H9 (cell line): ENCODE results near the gene FBXL14. TPM values are rescaled to one million over a fixed set of nuclear protein-coding genes. Genes with fewer than 3 reads are reported as not detected.

Experiments
- DNase-seq: peaks from one replicate; pipeline ENCODE4 v3.0.0-alpha.2; 2017
- H2AFZ ChIP-seq: one replicate; pipeline ENCODE4 v1.6.1; 2013; ENCODE audit warnings: mild to moderate bottlenecking, low read length, control low read depth, moderate library complexity
- H2AK5ac ChIP-seq: 2 replicates; pipeline ENCODE4 v1.6.1; 2013; ENCODE audit warnings: low read length, control low read depth, mixed read lengths; ENCODE audit not compliant: insufficient read length
- H2BK120ac ChIP-seq: one replicate; pipeline ENCODE4 v1.6.1; 2013; ENCODE audit warnings: low read depth, mild to moderate bottlenecking, low read length, control low read depth, inconsistent platforms; ENCODE audit not compliant: poor library complexity, severe bottlenecking
- H2BK12ac ChIP-seq: 2 replicates; pipeline ENCODE4 v1.6.1; 2013; ENCODE audit warnings: low read length, control low read depth, mixed read lengths, low read depth; ENCODE audit not compliant: insufficient read length
- H2BK15ac ChIP-seq: 2 replicates; pipeline ENCODE4 v1.6.1; 2013; ENCODE audit warnings: low read depth, low read length, control low read depth
- H2BK20ac ChIP-seq: one replicate; pipeline ENCODE4 v1.6.1; 2013; ENCODE audit warnings: low read depth, mild to moderate bottlenecking, low read length, control low read depth, inconsistent platforms; ENCODE audit not compliant: poor library complexity, severe bottlenecking
- H2BK5ac ChIP-seq: 2 replicates; pipeline ENCODE4 v1.6.1; 2013; ENCODE audit warnings: low read length, control low read depth, mixed read lengths; ENCODE audit not compliant: insufficient read length
- H3K14ac ChIP-seq: 2 replicates; pipeline ENCODE4 v1.6.1; 2013; ENCODE audit warnings: low read length, control low read depth; ENCODE audit not compliant: insufficient read depth
- H3K18ac ChIP-seq: 2 replicates; pipeline ENCODE4 v1.6.1; 2013; ENCODE audit warnings: low read depth, mild to moderate bottlenecking, mixed read lengths, low read length, control low read depth; ENCODE audit not compliant: insufficient read length
- H3K23ac ChIP-seq: 2 replicates; pipeline ENCODE4 v1.6.1; 2013; ENCODE audit warnings: low read length, control low read depth, mixed read lengths, low read depth; ENCODE audit not compliant: insufficient read length
- H3K23me2 ChIP-seq: 2 replicates; pipeline ENCODE4 v1.6.1; 2013; ENCODE audit warnings: low read depth, mild to moderate bottlenecking, mixed read lengths, low read length, control low read depth; ENCODE audit not compliant: insufficient read length, poor library complexity, severe bottlenecking
- H3K27ac ChIP-seq: 2 replicates; pipeline ENCODE4 v1.5.1; 2013; ENCODE audit warnings: low read length, control low read depth, mixed read lengths, low read depth; ENCODE audit not compliant: insufficient read length
- H3K27me3 ChIP-seq: 2 replicates; pipeline ENCODE4 v1.6.1; 2013; ENCODE audit warnings: low read length, control low read depth, inconsistent platforms; ENCODE audit not compliant: insufficient read depth
- H3K4ac ChIP-seq: 2 replicates; pipeline ENCODE4 v1.6.1; 2013; ENCODE audit warnings: low read depth, mild to moderate bottlenecking, control low read depth, inconsistent platforms, low read length, moderate library complexity
- H3K4me1 ChIP-seq: 2 replicates; pipeline ENCODE4 v1.6.1; 2013; ENCODE audit warnings: low read length, control low read depth, inconsistent platforms; ENCODE audit not compliant: insufficient read depth
- H3K4me2 ChIP-seq: 2 replicates; pipeline ENCODE4 v1.6.1; 2013; ENCODE audit warnings: low read length, control low read depth, mixed read lengths; ENCODE audit not compliant: insufficient read length, insufficient read depth
- H3K56ac ChIP-seq: 2 replicates; pipeline ENCODE4 v1.6.1; 2013; ENCODE audit warnings: low read depth, mild to moderate bottlenecking, mixed read lengths, low read length, control low read depth; ENCODE audit not compliant: insufficient read length
- H3K79me1 ChIP-seq: 2 replicates; pipeline ENCODE4 v1.6.1; 2013; ENCODE audit warnings: low read depth, mild to moderate bottlenecking, moderate library complexity, low read length, control low read depth, inconsistent platforms; ENCODE audit not compliant: insufficient read depth, poor library complexity, severe bottlenecking
- H3K79me2 ChIP-seq: 2 replicates; pipeline ENCODE4 v1.6.1; 2013; ENCODE audit warnings: low read length, control low read depth, inconsistent platforms; ENCODE audit not compliant: insufficient read depth
- H3K9ac ChIP-seq: 2 replicates; pipeline ENCODE4 v1.6.1; 2013; ENCODE audit warnings: low read length, control low read depth, mixed read lengths; ENCODE audit not compliant: insufficient read length; ENCODE audit errors: extremely low read depth
- H3K9me3 ChIP-seq: one replicate; pipeline ENCODE4 v1.6.1; 2013; ENCODE audit warnings: low read depth, low read length, inconsistent platforms; ENCODE audit not compliant: control insufficient read depth
- H3T11ph ChIP-seq: one replicate; pipeline ENCODE4 v1.6.1; 2013; ENCODE audit warnings: mild to moderate bottlenecking, low read length, control low read depth, inconsistent platforms
- H4K20me1 ChIP-seq: one replicate; pipeline ENCODE4 v1.6.1; 2013; ENCODE audit not compliant: control insufficient read depth, insufficient read length, insufficient read depth
- H4K5ac ChIP-seq: 2 replicates; pipeline ENCODE4 v1.6.1; 2013; ENCODE audit warnings: low read depth, mild to moderate bottlenecking, mixed read lengths, low read length, control low read depth; ENCODE audit not compliant: insufficient read length
- H4K8ac ChIP-seq: replicated peaks from 2 replicates; pipeline ENCODE4 v1.6.1; 2013; ENCODE audit warnings: low read length, control low read depth, mixed read lengths, low read depth; ENCODE audit not compliant: insufficient read length
- H4K91ac ChIP-seq: 2 replicates; pipeline ENCODE4 v1.6.1; 2013; ENCODE audit warnings: low read depth, mild to moderate bottlenecking, moderate library complexity, mixed read lengths, low read length, control low read depth; ENCODE audit not compliant: insufficient read length
- H3K27ac Mint-ChIP-seq, 3 experiments: 2 replicates in 2 of 3; 3 replicates in 1 of 3; pipeline ENCODE4 v1.8.0; 2020 to 2021; ENCODE audit warnings: mixed read lengths in 3 of 3, mild to moderate bottlenecking in 1 of 3, moderate library complexity in 1 of 3
- H3K27me3 Mint-ChIP-seq: 2 replicates; pipeline ENCODE4 v1.8.0; 2021; ENCODE audit warnings: low read depth, mild to moderate bottlenecking, moderate library complexity, mixed read lengths
- H3K36me3 Mint-ChIP-seq, 3 experiments: 2 replicates in 2 of 3; 3 replicates in 1 of 3; pipeline ENCODE4 v1.8.0; 2020 to 2021; ENCODE audit warnings: low read depth in 3 of 3, mixed read lengths in 3 of 3; ENCODE audit not compliant: insufficient read depth in 1 of 3
- H3K4me1 Mint-ChIP-seq, 2 experiments: 2 replicates each; pipeline ENCODE4 v1.8.0; 2020; ENCODE audit warnings: mixed read lengths in 2 of 2
- H3K4me3 Mint-ChIP-seq, 2 experiments: 2 replicates in 1 of 2; 3 replicates in 1 of 2; pipeline ENCODE4 v1.8.0; 2020 to 2021; ENCODE audit warnings: mild to moderate bottlenecking in 2 of 2, mixed read lengths in 2 of 2, moderate library complexity in 1 of 2
- H3K9me3 Mint-ChIP-seq, 2 experiments: 2 replicates in 1 of 2; 3 replicates in 1 of 2; pipeline ENCODE4 v1.8.0; 2020; ENCODE audit warnings: mild to moderate bottlenecking in 2 of 2, mixed read lengths in 2 of 2, moderate library complexity in 1 of 2
- CTCF ChIP-seq: fragments of 200-600 bp; sonication (generic); conservative IDR thresholded peaks from 3 replicates; pipeline ENCODE4 v1.8.0; 2021; ENCODE audit warnings: antibody characterized with exemption, mild to moderate bottlenecking
- WGBS: extraction: QIAGEN DNeasy Blood & Tissue Kit; methylation state at CpG from one replicate; pipeline ENCODE4 v1.1.7; 2013; ENCODE audit warnings: missing lambda C conversion rate, low lambda C conversion rate, mixed read lengths; ENCODE audit not compliant: insufficient read length; ENCODE audit errors: extremely low coverage; 5-methylcytosine and 5-hydroxymethylcytosine counted together
- total RNA-seq: library from RNA; stranded (reverse); gene quantifications from 2 replicates; pipeline ENCODE4 v1.2.1, GENCODE V29; 2021

FBXL14 gene
- total RNA-seq, 1 experiment from 2014 or later, result 15.6 TPM

- Histone ChIP-seq H3K27ac (no peak overlapping the region), H4K5ac (no peak overlapping the region), H3K23me2 (peaks cover 27% of the 10 kb centered on the region), H4K91ac (no peak overlapping the region), H2BK20ac (no peak overlapping the region), H3K56ac (no peak overlapping the region), H2AFZ (no peak overlapping the region), H3K9me3 (no peaks in the 10 kb centered on the region), H2BK12ac (no peak overlapping the region), H3K4ac (no peak overlapping the region), H4K20me1 (peaks cover 5% of the 10 kb centered on the region), H3T11ph (no peak overlapping the region), H3K4me1 (peaks cover 15% of the 10 kb centered on the region), H3K14ac (no peak overlapping the region), H3K79me2 (no peaks in the 10 kb centered on the region; the same call in 1 of the 2 replicates), H2AK5ac (no peak overlapping the region), H3K18ac (no peak overlapping the region), H3K4me2 (peak overlapping the region; percentile 78), H2BK15ac (no peak overlapping the region), H3K79me1 (no peaks in the 10 kb centered on the region), H3K9ac (no peak overlapping the region), H2BK5ac (no peak overlapping the region), H3K23ac (no peak overlapping the region), H3K27me3 (peaks cover 27% of the 10 kb centered on the region; the same call in 1 of the 2 replicates), H2BK120ac (no peak overlapping the region), H4K8ac (no peak overlapping the region)
- no peak for DNase-seq
- peak overlapping the region; percentile 63 to 82 for H3K4me3 Mint-ChIP-seq
- no CpG with 5 or more reads among the region's 3 CpGs for WGBS
- peaks cover 62 to 76% of the 10 kb centered on the region in 2 experiments for H3K4me1 Mint-ChIP-seq
- no peak; the same call in none of the 3 replicates for TF ChIP-seq CTCF
- peak overlapping the region in 2 of 3 experiments; percentile 17 to 20; a peak in 2 of 7 replicates for H3K27ac Mint-ChIP-seq
- peaks cover 0 to 2% (median 0%) of the 10 kb centered on the region in 3 experiments; a peak in 1 of 7 replicates for H3K36me3 Mint-ChIP-seq
- peaks cover 83% of the 10 kb centered on the region for H3K27me3 Mint-ChIP-seq
- peaks cover 0 to 1% of the 10 kb centered on the region in 2 experiments; a peak in 3 of 5 replicates for H3K9me3 Mint-ChIP-seq
These were observed 3.3 kb downstream of the FBXL14 start for GRCh38 chr12:1591034-1591433.
